ENCODE results near the gene FUT4. TPM values are rescaled to one million over a fixed set of nuclear protein-coding genes. Genes with fewer than 3 reads are reported as not detected.
A peak's percentile ranks its signal among the peaks of the same experiment; 100 is the strongest.

The FUT4 gene
- total RNA-seq, 1 donor from 2014 or later: 12.9 TPM

DNA sequence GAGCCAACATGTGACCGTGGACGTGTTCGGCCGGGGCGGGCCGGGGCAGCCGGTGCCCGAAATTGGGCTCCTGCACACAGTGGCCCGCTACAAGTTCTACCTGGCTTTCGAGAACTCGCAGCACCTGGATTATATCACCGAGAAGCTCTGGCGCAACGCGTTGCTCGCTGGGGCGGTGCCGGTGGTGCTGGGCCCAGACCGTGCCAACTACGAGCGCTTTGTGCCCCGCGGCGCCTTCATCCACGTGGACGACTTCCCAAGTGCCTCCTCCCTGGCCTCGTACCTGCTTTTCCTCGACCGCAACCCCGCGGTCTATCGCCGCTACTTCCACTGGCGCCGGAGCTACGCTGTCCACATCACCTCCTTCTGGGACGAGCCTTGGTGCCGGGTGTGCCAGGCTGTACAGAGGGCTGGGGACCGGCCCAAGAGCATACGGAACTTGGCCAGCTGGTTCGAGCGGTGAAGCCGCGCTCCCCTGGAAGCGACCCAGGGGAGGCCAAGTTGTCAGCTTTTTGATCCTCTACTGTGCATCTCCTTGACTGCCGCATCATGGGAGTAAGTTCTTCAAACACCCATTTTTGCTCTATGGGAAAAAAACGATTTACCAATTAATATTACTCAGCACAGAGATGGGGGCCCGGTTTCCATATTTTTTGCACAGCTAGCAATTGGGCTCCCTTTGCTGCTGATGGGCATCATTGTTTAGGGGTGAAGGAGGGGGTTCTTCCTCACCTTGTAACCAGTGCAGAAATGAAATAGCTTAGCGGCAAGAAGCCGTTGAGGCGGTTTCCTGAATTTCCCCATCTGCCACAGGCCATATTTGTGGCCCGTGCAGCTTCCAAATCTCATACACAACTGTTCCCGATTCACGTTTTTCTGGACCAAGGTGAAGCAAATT lies 1.8 kb downstream of the FUT4 start:
- no peak for DNase-seq (ENCODE audit: low spot score in 2 of 2, unreplicated experiment in 2 of 2)
- Mint-ChIP-seq H3K36me3 (no peaks in the 10 kb centered on the region), H3K27me3 (ENCODE audit: low read depth) (no peaks in the 10 kb centered on the region), H3K4me3 (peak overlapping the region; percentile 76), H3K4me1 (peaks cover 57% of the 10 kb centered on the region), H3K9me3 (no peaks in the 10 kb centered on the region), H3K27ac (peak overlapping the region; percentile 83)
- TF ChIP-seq, protein P1, sequence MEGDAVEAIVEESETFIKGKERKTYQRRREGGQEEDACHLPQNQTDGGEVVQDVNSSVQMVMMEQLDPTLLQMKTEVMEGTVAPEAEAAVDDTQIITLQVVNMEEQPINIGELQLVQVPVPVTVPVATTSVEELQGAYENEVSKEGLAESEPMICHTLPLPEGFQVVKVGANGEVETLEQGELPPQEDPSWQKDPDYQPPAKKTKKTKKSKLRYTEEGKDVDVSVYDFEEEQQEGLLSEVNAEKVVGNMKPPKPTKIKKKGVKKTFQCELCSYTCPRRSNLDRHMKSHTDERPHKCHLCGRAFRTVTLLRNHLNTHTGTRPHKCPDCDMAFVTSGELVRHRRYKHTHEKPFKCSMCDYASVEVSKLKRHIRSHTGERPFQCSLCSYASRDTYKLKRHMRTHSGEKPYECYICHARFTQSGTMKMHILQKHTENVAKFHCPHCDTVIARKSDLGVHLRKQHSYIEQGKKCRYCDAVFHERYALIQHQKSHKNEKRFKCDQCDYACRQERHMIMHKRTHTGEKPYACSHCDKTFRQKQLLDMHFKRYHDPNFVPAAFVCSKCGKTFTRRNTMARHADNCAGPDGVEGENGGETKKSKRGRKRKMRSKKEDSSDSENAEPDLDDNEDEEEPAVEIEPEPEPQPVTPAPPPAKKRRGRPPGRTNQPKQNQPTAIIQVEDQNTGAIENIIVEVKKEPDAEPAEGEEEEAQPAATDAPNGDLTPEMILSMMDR (IDR thresholded peaks at IDR 0.05; ENCODE audit: unreplicated experiment): no peak

DNA sequence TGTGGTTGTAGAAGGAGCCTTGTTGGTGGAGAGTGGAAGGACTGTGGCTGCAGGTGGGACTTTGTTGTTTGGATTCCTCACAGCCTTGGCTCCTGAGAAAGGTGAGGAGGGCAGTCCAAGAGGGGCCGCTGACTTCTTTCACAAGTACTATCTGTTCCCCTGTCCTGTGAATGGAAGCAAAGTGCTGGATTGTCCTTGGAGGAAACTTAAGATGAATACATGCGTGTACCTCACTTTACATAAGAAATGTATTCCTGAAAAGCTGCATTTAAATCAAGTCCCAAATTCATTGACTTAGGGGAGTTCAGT lies 2.4 kb downstream of the FUT4 start:
- Mint-ChIP-seq H3K9me3 (no peaks in the 10 kb centered on the region), H3K4me3 (peak overlapping the region; percentile 76), H3K27me3 (ENCODE audit: low read depth) (no peaks in the 10 kb centered on the region), H3K27ac (peak overlapping the region; percentile 83), H3K36me3 (no peaks in the 10 kb centered on the region), H3K4me1 (peaks cover 62% of the 10 kb centered on the region)
- TF ChIP-seq, protein P1 (IDR thresholded peaks at IDR 0.05; ENCODE audit: unreplicated experiment): no peak
- DNase-seq (ENCODE audit: low spot score in 2 of 2, unreplicated experiment in 2 of 2): no peak

DNA sequence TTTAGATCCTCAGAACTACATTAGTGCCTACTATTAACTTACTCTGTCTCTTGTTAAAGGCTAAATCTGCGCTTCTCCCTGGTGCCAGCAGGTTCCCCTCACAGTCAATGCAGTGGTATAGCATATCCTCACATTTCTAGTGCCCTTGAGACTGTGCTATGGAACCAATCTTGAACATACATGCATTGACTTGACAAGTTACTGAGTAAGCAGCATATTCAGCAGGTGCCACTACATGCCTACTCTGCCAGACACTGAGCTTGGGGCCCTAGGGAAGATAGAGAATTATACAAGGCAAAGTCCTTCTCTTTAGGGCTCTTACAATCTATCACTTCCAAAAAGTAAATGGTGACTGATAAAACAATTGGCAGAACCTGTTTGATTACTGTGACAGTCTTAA lies 3.2 kb downstream of the FUT4 start:
- H3K27ac Mint-ChIP-seq: peak overlapping the region; percentile 85
- peaks cover 62% of the 10 kb centered on the region for H3K4me1 Mint-ChIP-seq
- H3K36me3 Mint-ChIP-seq: no peaks in the 10 kb centered on the region
- no peaks in the 10 kb centered on the region for H3K27me3 Mint-ChIP-seq (ENCODE audit: low read depth)
- TF ChIP-seq, protein P1 (IDR thresholded peaks at IDR 0.05; ENCODE audit: unreplicated experiment): no peak
- H3K9me3 Mint-ChIP-seq: no peaks in the 10 kb centered on the region
- DNase-seq (ENCODE audit: low spot score in 2 of 2, unreplicated experiment in 2 of 2): no peak
- peak overlapping the region; percentile 76 for H3K4me3 Mint-ChIP-seq

DNA sequence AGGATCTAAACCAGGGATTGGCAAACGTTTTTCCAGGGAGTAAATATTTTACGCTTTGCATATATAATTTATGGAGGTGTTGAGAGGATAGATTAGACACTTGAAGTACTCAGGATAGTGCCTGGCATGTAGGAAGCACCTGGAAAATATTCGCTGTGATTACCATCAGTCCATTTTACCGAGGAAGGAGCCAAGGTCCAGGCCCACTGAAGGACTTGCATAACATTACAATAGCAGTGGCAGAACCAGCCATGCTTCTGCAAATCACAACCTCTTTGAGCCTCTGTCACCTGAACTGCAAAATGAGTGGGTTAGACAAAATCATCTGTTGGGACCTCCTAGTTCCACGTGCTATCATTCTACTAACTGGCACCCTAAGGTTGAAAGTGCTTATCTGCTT lies 5.4 kb downstream of the FUT4 start:
- DNase-seq (ENCODE audit: low spot score in 2 of 2, unreplicated experiment in 2 of 2): no peak
- Mint-ChIP-seq H3K36me3 (no peaks in the 10 kb centered on the region), H3K27ac (no peak overlapping the region), H3K4me3 (peak overlapping the region; percentile 36), H3K9me3 (no peaks in the 10 kb centered on the region), H3K4me1 (peaks cover 51% of the 10 kb centered on the region), H3K27me3 (ENCODE audit: low read depth) (no peaks in the 10 kb centered on the region)
- TF ChIP-seq, protein P1 (IDR thresholded peaks at IDR 0.05; ENCODE audit: unreplicated experiment): no peak

DNA sequence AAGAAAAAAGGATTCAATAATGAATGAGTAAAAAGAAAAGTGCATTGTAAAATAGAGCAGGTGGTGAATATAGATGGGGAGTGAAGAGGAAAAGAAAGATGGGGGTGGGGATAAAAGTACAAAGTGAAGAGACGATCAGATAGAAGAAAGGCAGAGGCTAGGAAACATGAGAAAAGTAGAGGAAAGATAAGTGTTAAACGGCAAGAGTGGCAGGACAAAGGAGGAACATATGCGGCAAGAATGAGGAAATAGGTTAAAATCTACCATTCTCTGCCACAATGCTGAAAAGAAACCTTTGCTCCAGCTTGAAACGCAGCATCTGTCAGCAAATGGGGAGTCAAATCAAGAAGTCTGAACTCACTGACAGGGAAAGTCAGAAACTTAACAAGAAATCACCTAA lies 6.8 kb downstream of the FUT4 start:
- TF ChIP-seq, protein P1 (IDR thresholded peaks at IDR 0.05; ENCODE audit: unreplicated experiment): no peak
- no peaks in the 10 kb centered on the region for H3K27me3 Mint-ChIP-seq (ENCODE audit: low read depth)
- no peaks in the 10 kb centered on the region for H3K36me3 Mint-ChIP-seq
- peak overlapping the region; percentile 5 for H3K4me3 Mint-ChIP-seq
- peak overlapping the region; percentile 44 for H3K27ac Mint-ChIP-seq
- DNase-seq (ENCODE audit: low spot score in 2 of 2, unreplicated experiment in 2 of 2): no peak
- H3K9me3 Mint-ChIP-seq: no peaks in the 10 kb centered on the region
- peaks cover 51% of the 10 kb centered on the region for H3K4me1 Mint-ChIP-seq

Measured in mesothelial cell of epicardium (in vitro differentiated cells).